GM18951 (cell line): Measurements from ENCODE around the gene CCL5.
A peak's percentile ranks its signal among the peaks of the same experiment; 100 is the strongest.

Experiments used
- POLR2A ChIP-seq: IDR thresholded peaks from 4 replicates; pipeline ENCODE4 v1.6.1; 2011; ENCODE audit warnings: mild to moderate bottlenecking; ENCODE audit not compliant: insufficient read length, insufficient read depth; ENCODE audit errors: extremely low read depth
- in situ Hi-C: fragments of 300-500 bp; cut with MboI; formaldehyde crosslinking; loops from one replicate; pipeline ENCODE4 v1.12.0; 2022; ENCODE audit warnings: low sequenced_read_pairs, mixed read lengths, inconsistent platforms; ENCODE audit not compliant: unreplicated experiment

CCL5 gene

DNA sequence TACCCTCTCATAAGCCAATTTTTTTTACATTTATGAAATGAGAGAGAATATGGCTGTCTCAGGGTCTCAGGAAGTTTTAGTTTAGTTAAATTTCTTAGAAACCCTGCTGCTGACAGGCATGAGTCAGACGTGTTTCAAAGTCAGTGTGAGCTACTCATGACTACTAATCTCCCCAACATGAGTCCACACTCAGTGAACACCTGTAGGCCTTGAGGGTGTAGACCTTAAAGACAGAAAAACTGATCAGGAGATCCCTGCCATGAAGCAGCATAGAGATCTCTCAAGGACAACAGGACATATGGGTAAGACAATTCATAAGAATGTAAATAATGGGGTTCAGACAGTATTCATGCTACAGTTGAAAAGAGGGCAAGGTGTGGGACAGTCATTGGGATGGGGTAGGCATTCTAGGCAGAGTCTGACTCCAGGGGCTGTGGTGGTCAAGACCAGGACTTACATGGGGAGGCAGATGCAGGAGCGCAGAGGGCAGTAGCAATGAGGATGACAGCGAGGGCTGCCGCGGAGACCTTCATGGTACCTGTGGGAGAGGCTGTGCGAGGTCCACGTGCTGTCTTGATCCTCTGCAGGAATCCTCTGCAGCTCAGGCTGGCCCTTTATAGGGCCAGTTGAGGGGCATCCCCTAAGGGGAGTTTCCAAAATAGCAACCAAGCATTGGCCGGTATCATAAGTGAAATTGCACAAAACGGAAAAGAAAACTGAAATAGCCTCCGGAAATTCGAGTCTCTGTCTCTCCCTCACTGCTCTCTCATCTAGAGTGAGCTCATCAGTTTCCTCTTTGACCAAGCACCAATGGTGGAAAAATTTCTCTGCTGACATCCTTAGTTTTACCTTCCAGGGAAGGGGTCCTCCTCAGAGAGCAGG, at the start of gene CCL5:
CCL5 (minus strand) TSS at position 588 of the 882 bp plus-strand sequence.
- TF ChIP-seq POLR2A, result peak; percentile 80
- in situ Hi-C loops, result no loop called here

DNA sequence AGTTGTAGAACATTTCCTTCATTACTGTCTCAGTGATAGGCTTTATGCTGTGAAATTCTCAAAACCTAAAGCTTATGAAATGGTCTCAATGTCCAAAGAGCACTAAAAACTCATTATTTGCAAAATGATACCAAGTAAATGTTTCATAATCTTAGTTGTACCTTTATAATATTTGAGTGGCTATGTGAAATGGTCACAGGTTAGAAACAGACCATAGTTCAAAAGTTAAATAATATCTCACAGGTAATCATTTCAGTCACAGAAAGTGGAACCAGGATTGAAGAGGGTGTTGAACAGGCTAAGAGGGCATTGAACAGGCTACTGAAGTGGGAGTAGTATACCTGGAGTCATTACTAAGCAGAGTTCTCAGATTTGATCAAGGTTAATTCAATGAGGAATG, 47.6 kb upstream of the CCL5 start:
- TF ChIP-seq POLR2A, result no peak
- in situ Hi-C loops, result no loop called here

DNA sequence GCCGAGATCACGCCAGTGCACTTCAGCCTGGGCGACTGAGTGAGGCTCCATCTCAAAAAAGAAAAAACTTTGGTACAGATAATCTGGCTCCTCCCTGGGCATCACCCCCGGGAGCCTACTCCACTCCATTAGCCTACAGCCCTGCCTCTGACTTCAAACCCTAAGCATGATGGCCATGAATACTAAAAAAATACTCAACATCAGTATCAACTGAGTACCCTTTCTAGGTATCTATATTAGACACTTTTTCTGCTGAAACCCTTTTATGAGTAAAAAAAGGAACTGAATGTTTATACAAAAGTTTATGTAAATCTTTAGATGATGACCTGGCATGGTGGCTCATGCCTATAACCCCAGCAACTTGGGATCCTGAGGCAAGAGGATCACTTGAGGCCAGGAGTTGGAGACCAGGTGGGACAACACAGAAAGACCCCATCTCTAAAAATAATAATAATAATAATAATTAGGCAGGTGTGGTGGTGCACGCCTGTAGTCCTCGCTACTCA, 43.5 kb upstream of the CCL5 start:
- no peak for TF ChIP-seq POLR2A
- in situ Hi-C loops, result no loop called here

DNA sequence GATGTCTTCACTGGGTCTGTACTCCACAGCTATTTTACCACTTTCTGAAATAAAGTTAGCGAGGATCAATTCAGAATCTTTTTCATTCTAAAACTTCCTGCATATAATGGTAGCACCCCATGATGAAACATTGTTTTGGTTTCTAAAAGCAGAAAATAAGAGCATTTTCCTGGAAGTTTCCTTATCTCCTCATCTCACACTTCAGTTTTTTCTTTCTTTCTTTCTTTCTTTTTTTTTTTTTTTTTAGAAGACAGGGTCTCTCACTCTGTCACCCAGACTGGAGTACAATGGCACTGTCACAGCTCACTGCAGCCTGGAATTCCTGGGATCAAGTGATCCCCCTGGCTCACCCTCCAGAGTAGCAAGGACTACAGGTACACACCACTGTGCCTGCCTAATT, 40.1 kb upstream of the CCL5 start:
- in situ Hi-C loops, result no loop called here
- no peak for TF ChIP-seq POLR2A

GRCh38 chr17:35918665-35919064, 38.5 kb upstream of the CCL5 start:
- in situ Hi-C loops, result no loop called here

GRCh38 chr17:35917519-35918213, 37.5 kb upstream of the CCL5 start:
- no peak for TF ChIP-seq POLR2A
- in situ Hi-C loops, result no loop called here

More at GRCh38 chr17:35918665-35919064, 38.5 kb upstream of the CCL5 start:
- no peak for TF ChIP-seq POLR2A

DNA sequence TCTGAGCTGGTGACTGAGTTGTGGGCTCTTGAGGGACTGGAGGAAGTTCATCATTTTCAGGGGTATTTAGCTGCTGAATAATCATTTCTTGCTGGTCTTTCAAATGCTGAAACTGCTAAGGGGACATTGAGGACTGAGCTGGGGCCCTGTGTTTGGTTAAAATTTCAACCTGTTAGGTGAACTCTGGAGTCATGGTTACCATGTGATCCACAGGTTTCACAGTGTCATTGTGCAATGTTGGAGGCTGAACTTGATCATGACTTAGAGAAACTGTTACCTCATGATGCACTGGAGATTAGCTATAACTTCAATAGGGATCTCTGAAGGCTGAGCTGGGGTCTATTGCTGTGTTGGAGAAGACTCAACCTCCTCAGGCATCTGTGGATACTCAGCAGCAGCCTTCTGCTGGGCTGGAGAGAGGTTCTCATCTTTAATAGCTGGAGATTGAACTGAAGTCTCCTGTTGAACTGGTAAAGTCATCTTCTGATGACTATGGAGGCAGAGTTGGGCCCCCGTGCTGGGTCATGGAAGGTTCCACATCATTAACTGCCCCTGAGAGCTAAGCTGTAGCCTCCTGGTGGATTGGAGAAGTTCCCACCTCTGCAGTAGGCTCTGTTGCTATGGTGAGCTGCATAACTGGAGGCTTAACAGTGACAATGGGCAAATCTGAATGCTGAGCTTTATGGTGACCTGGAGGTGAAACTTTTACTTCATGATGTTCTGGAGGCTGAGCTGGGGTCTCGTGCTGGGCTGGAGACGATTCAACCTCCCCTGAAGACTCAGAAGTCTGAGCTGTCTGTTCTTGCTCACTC, 35.2 kb upstream of the CCL5 start:
- in situ Hi-C loops, result no loop called here
- no peak for TF ChIP-seq POLR2A

GRCh38 chr17:35914354-35914753, 34.2 kb upstream of the CCL5 start:
- TF ChIP-seq POLR2A, result no peak
- in situ Hi-C loops, result no loop called here

DNA sequence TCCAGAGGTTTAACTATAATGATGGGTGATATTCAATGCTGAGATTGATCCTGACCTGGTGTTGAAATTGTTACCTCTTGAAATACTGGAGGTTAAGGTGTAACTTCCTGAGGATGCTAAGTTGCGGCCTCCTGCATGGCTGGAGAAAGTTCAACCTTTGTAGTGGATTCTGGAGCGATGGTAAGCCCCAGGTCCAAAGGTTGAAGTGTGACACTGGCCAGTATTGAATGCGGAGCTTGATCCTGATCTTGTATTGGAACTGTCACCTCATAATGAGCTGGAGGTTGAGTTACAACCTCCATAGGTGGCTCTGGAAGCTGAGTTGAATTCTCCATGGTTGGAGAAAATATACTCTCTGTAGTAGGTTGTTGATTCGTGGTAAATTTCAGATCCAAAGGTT, 33.4 kb upstream of the CCL5 start:
- in situ Hi-C loops, result no loop called here
- TF ChIP-seq POLR2A, result no peak

DNA sequence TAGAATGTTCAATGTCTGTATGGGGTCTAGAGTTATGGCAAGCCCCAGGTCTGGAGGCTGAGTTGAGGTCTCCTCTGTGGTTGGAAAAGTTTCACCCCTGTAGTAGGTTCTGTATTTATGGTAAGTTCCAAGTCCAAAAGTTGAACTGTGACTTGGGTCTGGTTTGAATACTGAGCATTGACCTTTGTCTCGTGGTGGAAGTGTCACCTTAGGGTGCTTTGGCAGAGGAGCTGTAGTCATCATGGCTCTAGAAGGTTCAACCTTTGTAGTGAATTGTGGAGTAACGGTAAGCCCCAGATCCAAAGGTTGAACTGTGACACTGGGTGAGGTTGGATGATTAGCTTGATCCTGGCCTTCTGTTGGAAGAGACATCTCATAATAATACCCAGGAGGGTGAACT, 32.8 kb upstream of the CCL5 start:
- in situ Hi-C loops, result no loop called here
- TF ChIP-seq POLR2A, result no peak

DNA sequence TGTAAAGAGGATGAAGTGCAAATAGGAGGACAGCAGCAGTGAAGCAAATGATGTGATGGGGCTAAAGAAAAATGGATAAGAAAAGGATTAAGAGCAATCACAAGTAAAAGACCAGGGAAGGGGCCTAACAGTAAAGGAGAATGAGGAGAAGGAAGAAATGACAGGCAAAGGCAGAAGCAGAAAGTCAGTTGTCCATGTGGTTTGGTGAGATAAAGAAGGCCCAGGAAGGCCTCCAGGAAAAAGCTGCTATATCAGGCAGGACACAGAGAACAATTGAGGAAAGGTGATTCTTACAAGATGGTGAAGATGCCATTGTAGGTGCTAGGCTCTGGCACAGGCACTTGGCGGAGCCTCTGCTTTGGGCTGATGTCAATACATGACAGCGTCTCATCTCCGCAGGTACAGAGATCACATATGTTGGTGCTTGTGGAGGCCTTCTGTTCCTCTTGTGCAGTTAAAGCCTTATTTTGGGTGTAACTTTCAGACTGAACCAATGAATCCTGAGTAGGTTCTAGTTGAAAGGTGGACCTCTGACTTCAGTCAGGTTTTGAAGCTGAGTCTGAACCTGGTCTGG, 32.3 kb upstream of the CCL5 start:
- in situ Hi-C loops, result no loop called here
- TF ChIP-seq POLR2A, result no peak

- no peak for TF ChIP-seq POLR2A
Measured at GRCh38 chr17:35909408-35909807, 29.2 kb upstream of the CCL5 start.

GRCh38 chr17:35907691-35908090, 27.5 kb upstream of the CCL5 start:
- in situ Hi-C loops, result no loop called here
- no peak for TF ChIP-seq POLR2A

More at GRCh38 chr17:35909408-35909807, 29.2 kb upstream of the CCL5 start:
- in situ Hi-C loops, result no loop called here
